Liver (tissue), 3 donors: ENCODE data around the gene CCDC50.

Experiments used
- RAD21 ChIP-seq, 2 donors: IDR thresholded peaks; 2 replicates each; pipeline ENCODE4 v1.6.1; 2016; ENCODE audit warnings: antibody characterized with exemption in 2 of 2, mild to moderate bottlenecking in 2 of 2
- TF ChIP-seq, protein P1 (sequence below): IDR thresholded peaks from 2 replicates; pipeline ENCODE4 v1.6.1; 2016; ENCODE audit warnings: antibody characterized with exemption
- TF ChIP-seq, protein P2 (sequence below): fragments of 150-350 bp; IDR thresholded peaks from 2 replicates; pipeline ENCODE4 v1.5.1; 2017; ENCODE audit warnings: improper control_type of control experiment, low read depth, low read length; ENCODE audit not compliant: missing input control
- donor health status: healthy.
- donor health status: healthy.

DNA sequence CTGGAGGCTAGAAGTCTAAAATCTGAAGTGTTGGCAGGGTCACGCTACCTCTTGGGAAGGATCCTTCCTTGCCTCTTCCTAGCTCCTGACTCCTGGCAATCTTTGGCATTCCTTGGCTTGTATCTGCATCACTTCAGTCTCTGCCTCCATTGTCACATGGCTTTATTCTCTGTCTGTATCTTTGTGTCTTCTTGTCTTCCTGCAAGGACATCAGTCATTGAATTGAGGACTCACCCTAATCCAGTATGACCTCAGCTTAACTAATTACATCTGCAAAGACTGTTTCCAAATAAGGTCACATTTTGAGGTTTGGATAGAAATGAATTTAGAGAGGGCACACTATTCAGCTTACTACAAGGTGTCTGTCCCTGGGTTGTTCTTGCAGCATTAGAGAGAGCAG is 32.3 kb downstream of the CCDC50 start:
- TF ChIP-seq, protein P1, sequence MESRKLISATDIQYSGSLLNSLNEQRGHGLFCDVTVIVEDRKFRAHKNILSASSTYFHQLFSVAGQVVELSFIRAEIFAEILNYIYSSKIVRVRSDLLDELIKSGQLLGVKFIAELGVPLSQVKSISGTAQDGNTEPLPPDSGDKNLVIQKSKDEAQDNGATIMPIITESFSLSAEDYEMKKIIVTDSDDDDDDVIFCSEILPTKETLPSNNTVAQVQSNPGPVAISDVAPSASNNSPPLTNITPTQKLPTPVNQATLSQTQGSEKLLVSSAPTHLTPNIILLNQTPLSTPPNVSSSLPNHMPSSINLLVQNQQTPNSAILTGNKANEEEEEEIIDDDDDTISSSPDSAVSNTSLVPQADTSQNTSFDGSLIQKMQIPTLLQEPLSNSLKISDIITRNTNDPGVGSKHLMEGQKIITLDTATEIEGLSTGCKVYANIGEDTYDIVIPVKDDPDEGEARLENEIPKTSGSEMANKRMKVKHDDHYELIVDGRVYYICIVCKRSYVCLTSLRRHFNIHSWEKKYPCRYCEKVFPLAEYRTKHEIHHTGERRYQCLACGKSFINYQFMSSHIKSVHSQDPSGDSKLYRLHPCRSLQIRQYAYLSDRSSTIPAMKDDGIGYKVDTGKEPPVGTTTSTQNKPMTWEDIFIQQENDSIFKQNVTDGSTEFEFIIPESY = no peak
- TF ChIP-seq, protein P2, sequence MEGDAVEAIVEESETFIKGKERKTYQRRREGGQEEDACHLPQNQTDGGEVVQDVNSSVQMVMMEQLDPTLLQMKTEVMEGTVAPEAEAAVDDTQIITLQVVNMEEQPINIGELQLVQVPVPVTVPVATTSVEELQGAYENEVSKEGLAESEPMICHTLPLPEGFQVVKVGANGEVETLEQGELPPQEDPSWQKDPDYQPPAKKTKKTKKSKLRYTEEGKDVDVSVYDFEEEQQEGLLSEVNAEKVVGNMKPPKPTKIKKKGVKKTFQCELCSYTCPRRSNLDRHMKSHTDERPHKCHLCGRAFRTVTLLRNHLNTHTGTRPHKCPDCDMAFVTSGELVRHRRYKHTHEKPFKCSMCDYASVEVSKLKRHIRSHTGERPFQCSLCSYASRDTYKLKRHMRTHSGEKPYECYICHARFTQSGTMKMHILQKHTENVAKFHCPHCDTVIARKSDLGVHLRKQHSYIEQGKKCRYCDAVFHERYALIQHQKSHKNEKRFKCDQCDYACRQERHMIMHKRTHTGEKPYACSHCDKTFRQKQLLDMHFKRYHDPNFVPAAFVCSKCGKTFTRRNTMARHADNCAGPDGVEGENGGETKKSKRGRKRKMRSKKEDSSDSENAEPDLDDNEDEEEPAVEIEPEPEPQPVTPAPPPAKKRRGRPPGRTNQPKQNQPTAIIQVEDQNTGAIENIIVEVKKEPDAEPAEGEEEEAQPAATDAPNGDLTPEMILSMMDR = no peak
- TF ChIP-seq RAD21 (IDR thresholded peaks at IDR 0.05) = no peak
